ENCODE data around the gene SYT13.
A peak's percentile ranks its signal among the peaks of the same experiment; 100 is the strongest.

The SYT13 gene

GRCh38 chr11:45305874-45306623 is 19.9 kb upstream of the SYT13 start:
- no peak for DNase-seq

GRCh38 chr11:45304992-45305335 is 18.8 kb upstream of the SYT13 start:
- DNase-seq, result no peak

DNA sequence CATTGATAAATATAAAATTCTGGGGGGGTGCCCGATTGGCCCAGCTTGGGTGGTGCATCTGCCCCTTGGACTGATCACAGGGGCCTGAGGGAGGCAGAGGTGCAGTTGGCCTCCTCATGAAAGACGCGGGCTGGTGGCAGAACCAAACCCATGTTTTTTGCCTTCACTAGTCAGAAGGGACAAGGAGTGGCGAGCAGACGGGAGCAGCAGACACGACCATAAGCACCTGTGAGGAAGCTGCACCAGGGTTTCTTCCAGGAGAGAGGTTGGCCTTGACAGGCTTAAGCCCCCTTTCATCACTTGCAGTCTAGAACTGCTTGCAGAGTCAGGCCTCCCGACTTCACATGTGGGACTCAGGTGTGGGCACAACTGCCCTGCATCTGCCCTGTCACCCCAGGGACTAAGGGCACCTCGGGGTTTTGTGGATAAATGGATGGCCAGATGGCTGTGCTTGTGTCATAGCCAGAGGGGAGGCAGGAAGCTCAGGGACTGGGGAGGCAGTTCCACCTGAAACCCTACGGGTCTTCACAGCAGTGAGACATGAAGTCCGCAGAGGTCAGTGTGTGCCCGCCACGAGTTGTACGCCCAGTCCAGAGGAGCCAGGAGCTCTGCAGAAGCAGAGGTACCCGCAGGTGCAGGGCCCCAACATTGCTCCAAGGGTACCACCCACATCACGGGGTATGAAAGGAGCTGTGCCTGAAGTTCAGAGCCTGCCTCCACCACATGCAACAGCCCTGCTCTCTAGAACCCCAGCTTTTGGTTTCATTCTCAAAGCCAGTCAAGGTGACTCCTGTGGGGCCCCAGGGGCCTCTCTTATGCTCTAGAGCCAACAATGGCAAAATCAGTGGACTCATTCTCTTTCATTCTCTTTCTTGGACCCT is 18.2 kb upstream of the SYT13 start:
- no peak for DNase-seq

- DNase-seq, result no peak
These were observed 17.2 kb upstream of the SYT13 start for GRCh38 chr11:45303316-45303715.

DNA sequence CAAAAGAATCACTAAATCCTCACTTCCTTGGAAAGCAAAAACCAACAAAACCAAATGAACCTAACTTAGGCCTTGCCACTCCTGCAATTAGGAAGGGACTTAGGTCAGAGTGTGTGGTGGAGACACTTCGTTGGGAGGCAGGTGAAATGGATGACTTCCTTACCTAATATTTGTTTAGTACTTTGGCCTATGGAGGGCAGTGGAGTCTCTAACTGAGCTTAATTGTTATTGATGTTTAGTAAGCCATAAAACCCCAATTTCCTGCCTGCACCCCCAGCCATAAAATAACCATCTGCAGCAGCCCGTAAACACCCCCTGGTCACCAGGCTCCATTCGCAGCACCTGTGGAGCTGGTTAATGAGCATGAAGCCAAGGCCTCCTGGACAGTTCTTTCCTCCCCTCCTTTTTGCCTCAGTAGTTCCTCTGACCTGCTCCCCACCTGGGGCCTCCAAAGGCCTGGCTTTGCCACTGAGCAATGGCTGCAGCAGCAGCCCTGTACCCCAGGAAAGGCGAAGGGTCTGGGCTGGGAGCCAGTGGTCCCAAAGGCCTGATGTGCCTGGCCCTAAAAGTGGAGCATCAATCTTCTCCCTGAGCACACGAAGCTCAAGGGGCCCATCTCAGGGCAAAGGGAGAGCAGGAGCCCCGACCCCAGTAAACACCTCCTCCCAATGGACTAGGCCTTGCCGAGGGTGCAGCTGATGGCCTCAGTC is 15.6 kb upstream of the SYT13 start:
- peak; percentile 36 for DNase-seq

DNA sequence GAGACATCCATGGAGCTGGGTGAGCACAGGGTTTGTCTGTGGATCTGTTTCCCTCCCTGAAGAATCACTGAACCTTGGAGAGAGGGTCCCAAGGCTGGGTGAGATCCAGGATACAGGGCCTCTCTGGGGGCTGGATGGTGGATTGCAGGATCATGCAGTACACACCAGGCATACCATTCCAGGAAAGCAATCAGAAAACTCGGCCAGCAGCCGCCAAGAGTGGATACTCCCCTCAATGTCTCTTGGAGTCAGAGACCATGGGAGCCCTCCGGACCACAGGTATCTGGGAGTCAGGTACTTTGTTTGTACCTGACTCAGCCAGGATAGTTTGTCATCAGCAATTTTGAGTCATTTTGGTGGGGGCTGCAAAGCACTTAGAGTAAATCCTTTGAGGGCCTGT is 14.6 kb upstream of the SYT13 start:
- no peak for DNase-seq

DNA sequence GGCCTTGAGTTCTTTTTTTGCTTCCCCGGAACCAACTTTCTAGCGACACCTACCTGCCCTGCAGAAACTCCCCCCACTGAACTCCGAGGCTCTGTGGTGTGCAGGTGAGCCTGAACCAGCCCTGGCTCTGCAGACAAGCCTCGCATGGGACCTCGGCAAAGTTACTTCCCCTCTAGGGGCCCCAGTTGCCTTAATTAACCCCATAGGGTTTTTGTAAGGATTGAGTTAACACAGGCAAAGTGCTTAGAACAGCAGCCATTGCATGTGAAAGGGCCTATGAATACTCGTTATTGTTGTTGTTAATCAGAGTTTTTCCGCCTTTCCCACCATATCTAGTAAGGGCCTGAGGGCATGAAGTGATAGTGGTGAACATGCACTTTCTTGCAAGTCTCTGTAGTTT is 12.6 kb upstream of the SYT13 start:
- DNase-seq, result no peak

GRCh38 chr11:45296075-45296474 is 9.9 kb upstream of the SYT13 start:
- no peak for DNase-seq

DNA sequence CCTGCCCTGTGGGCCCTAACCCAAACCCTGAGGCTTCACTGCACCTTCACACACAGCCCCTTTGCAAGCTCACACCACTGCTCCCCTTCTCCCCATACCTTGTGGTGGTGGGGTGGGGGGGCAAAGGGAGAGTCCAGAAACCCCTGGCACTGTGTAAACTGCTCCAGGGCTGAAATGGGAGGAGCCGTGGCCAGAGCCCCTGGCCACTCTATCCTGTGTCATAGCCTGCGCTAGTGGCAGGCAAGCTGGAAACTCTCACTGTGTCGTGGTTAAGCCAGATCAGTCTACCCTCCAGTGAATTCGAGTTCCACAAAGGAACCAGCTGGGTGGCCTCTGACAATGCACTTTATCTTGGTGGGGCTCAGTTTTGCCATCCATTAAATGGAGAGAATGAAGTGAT is 8.4 kb upstream of the SYT13 start:
- DNase-seq, result no peak

- DNase-seq, result peak; percentile 80
These were observed 7.5 kb upstream of the SYT13 start for GRCh38 chr11:45293566-45294192.

DNA sequence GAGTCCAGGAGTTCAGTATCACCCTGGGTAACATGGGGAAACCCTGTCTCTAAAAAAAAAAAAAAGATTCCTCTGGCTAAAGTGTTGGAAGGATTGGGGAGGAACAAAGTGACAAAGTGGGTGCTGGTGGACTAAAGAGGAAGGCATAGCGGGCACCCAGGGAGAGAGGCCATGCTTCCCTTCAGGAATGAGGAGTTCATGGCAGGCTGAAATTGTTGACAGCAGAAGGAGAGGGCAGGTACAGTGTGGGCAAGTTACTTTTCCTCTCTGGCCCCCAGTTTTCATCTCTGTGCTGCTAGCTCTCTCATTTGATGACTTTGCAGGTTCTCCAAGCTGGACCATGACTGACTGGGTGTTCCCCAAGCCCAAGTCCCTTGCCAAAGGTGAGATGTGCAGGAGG is 4.4 kb upstream of the SYT13 start:
- DNase-seq, result no peak

- no peak for DNase-seq
These were observed 3.2 kb upstream of the SYT13 start for GRCh38 chr11:45289369-45289768.

DNA sequence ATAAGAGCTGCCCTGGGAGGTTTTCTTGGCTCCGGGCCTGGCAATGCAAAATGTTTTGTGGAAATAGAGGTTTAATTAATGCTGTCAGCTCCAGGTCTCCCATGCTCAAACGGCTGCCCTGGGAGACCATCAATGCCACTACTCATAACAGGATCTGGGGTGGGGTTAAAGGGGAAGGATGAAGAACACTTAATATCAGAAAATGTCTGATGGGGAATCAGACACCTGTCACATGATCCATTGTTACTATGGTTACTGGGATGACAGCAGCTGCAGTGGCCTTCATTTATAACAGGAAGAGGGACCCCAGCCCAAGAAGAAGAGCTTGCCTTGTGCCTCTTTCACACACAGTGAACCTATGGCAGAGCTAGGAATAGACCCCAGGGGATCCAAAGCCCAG is 2.2 kb upstream of the SYT13 start:
- DNase-seq, result peak; percentile 77

DNA sequence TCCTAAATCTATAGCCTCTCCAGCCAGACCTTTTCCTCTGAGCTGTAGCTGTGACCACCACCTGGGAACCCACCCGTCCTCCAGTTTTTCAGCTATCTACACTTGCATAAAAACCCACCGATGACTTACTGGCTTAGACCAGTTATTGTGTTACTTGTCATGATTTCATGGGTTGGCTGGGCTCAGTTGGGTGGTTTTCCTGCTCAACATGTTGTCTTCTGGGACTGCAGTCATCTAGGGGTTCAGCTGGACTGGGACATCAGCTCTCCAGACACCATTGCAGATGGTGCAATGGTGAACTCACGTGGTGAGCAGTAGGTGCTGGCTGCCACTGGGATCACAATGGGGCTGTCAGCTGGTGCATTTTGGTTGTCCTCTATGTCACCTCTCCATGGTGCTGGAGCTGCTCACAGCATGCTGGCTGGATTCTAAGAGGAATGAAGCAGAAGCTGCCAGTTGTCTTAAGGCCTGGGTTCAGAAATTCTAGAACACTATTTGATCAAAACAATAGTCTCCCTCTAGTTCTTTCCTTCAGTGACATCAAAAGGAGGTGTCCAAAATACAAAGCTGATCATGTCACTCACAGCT is 1.3 kb upstream of the SYT13 start:
- no peak for DNase-seq

DNA sequence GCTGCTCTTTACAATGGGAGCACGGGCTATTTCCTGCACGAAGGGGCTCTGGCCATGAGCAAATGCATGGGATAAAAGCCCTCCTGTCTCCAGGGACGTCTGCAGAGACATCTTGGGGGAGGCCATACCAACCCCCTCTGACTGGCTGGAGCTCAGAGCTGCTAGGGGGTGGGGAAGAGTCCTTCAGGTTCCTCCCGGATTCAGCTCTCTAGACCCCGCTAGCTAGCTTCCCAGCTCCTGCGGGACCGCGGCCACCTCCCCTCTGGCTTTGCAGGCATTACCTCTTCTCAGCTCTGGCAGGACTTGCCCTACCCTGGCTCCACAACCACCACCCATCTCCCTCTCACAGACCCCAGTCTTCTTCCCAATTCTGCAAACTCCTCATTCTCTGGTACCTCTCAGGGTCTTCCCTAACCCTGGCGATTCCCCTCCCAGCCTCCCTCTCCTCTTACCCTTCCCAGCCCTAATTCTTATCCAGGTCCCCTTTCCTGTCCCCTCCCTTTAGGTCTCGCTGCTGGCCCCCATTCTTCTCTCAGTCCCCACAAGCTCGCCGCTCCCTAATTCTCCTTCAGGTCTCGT is 802 bp downstream of the SYT13 start:
- no peak for DNase-seq

GRCh38 chr11:45282081-45282480 is 4.1 kb downstream of the SYT13 start:
- no peak for DNase-seq

- peak; percentile 99 for DNase-seq
These were observed 5.7 kb downstream of the SYT13 start for GRCh38 chr11:45280449-45280848.

GRCh38 chr11:45279645-45280044 is 6.5 kb downstream of the SYT13 start:
- no peak for DNase-seq

- DNase-seq, result no peak
These were observed 7.4 kb downstream of the SYT13 start for GRCh38 chr11:45278714-45279113.

GRCh38 chr11:45275828-45276227 is 10.3 kb downstream of the SYT13 start:
- DNase-seq, result peak; percentile 49

- DNase-seq, result no peak
These were observed 11.9 kb downstream of the SYT13 start for GRCh38 chr11:45274206-45274605.

DNA sequence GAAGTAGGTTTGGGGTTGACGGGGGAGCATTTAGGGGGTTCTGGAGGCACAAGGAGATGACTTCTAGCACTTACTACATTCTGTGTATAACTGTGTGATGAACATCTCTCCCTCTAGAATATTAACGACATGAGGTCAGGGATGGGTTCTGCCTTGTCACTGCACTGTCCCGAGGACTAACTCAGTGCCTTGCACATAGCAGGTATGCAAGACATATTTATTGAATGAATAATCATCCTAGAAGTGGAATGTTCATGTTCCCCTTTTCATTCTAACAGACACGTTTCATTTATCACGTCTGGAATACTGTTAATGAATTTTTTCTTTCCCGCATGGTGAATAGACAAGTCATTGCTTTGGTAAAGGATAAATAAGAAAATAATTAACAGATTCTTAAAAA is 12.6 kb downstream of the SYT13 start:
- no peak for DNase-seq

- peak; percentile 75 for DNase-seq
These were observed 13.4 kb downstream of the SYT13 start for GRCh38 chr11:45272701-45273100.
